Measurements from ENCODE around the gene PCSK6.

PCSK6 gene

GRCh38 chr15:101479851-101480612 lies 9.5 kb downstream of the PCSK6 start:
- Histone ChIP-seq H3K4me2 (ENCODE audit: low read depth, low read length, poor library complexity, severe bottlenecking) (no peak overlapping the region), H3K79me2 (ENCODE audit: insufficient read depth, low read length) (no peaks in the 10 kb centered on the region), H3F3A (ENCODE audit: low read depth) (no peaks in the 10 kb centered on the region), H3K36me3 (ENCODE audit: insufficient read depth, low read length) (no peaks in the 10 kb centered on the region), H3K9me3 (ENCODE audit: insufficient read depth, low read depth, low read length) (no peaks in the 10 kb centered on the region; the same call in 1 of the 2 replicates), H3K9me2 (replicated peaks; ENCODE audit: low read depth, low read length) (no peaks in the 10 kb centered on the region), H4K20me1 (ENCODE audit: insufficient read depth, low read length, poor library complexity, severe bottlenecking) (no peaks in the 10 kb centered on the region), H2AFZ (ENCODE audit: low read length) (no peak overlapping the region), H3K4me1 (ENCODE audit: insufficient read depth, low read length, poor library complexity, severe bottlenecking) (no peaks in the 10 kb centered on the region), H3K4me3 (ENCODE audit: low read length, poor library complexity, severe bottlenecking) (no peak overlapping the region), H3K9ac (ENCODE audit: low read depth, low read length, poor library complexity, severe bottlenecking) (no peak overlapping the region), H3K27me3 (ENCODE audit: insufficient read depth, low read length, poor library complexity, severe bottlenecking) (no peaks in the 10 kb centered on the region)
- no peak for TF ChIP-seq CTCF (conservative IDR thresholded peaks at IDR 0.05; ENCODE audit: low read length)

GRCh38 chr15:101479342-101479845 lies 10.1 kb downstream of the PCSK6 start:
- no peak overlapping the region for H3K4me3 ChIP-seq (ENCODE audit: low read length, poor library complexity, severe bottlenecking)
- H3K9me2 ChIP-seq (replicated peaks; ENCODE audit: low read depth, low read length) = no peaks in the 10 kb centered on the region
- TF ChIP-seq EZH2phosphoT487 (IDR thresholded peaks at IDR 0.05; ENCODE audit: borderline replicate concordance) = no peak
- no peak for TF ChIP-seq CTCF (conservative IDR thresholded peaks at IDR 0.05; ENCODE audit: low read length)
- no peaks in the 10 kb centered on the region for H3K27me3 ChIP-seq (ENCODE audit: insufficient read depth, low read length, poor library complexity, severe bottlenecking)
- H2AFZ ChIP-seq (ENCODE audit: low read length) = no peak overlapping the region
- no peaks in the 10 kb centered on the region for H3K36me3 ChIP-seq (ENCODE audit: insufficient read depth, low read length)
- no peaks in the 10 kb centered on the region for H4K20me1 ChIP-seq (ENCODE audit: insufficient read depth, low read length, poor library complexity, severe bottlenecking)
- no peaks in the 10 kb centered on the region for H3K79me2 ChIP-seq (ENCODE audit: insufficient read depth, low read length)
- no peaks in the 10 kb centered on the region for H3K4me1 ChIP-seq (ENCODE audit: insufficient read depth, low read length, poor library complexity, severe bottlenecking)
- no peak overlapping the region for H3K9ac ChIP-seq (ENCODE audit: low read depth, low read length, poor library complexity, severe bottlenecking)
- no peaks in the 10 kb centered on the region for H3F3A ChIP-seq (ENCODE audit: low read depth)
- no peak overlapping the region for H3K4me2 ChIP-seq (ENCODE audit: low read depth, low read length, poor library complexity, severe bottlenecking)
- H3K9me3 ChIP-seq (ENCODE audit: insufficient read depth, low read depth, low read length) = no peaks in the 10 kb centered on the region; the same call in 1 of the 2 replicates

GRCh38 chr15:101478701-101479341 lies 10.7 kb downstream of the PCSK6 start:
- Histone ChIP-seq H3K4me3 (ENCODE audit: low read length, poor library complexity, severe bottlenecking) (no peak overlapping the region), H2AFZ (ENCODE audit: low read length) (no peak overlapping the region)

More at GRCh38 chr15:101478701-101479341, 10.7 kb downstream of the PCSK6 start:
- Histone ChIP-seq H3K9me3 (ENCODE audit: insufficient read depth, low read depth, low read length) (no peaks in the 10 kb centered on the region; the same call in 1 of the 2 replicates), H3K4me2 (ENCODE audit: low read depth, low read length, poor library complexity, severe bottlenecking) (no peak overlapping the region), H3F3A (ENCODE audit: low read depth) (no peaks in the 10 kb centered on the region), H3K27me3 (ENCODE audit: insufficient read depth, low read length, poor library complexity, severe bottlenecking) (no peaks in the 10 kb centered on the region), H3K4me1 (ENCODE audit: insufficient read depth, low read length, poor library complexity, severe bottlenecking) (no peaks in the 10 kb centered on the region), H3K36me3 (ENCODE audit: insufficient read depth, low read length) (no peaks in the 10 kb centered on the region), H3K79me2 (ENCODE audit: insufficient read depth, low read length) (no peaks in the 10 kb centered on the region), H3K9me2 (replicated peaks; ENCODE audit: low read depth, low read length) (no peaks in the 10 kb centered on the region), H4K20me1 (ENCODE audit: insufficient read depth, low read length, poor library complexity, severe bottlenecking) (no peaks in the 10 kb centered on the region), H3K9ac (ENCODE audit: low read depth, low read length, poor library complexity, severe bottlenecking) (no peak overlapping the region)
- TF ChIP-seq CTCF (conservative IDR thresholded peaks at IDR 0.05; ENCODE audit: low read length) (no peak), EZH2phosphoT487 (IDR thresholded peaks at IDR 0.05; ENCODE audit: borderline replicate concordance) (no peak)
